HUES64 (cell line): Measurements from ENCODE around the gene CYP4F22. TPM values are rescaled to one million over a fixed set of nuclear protein-coding genes. Genes with fewer than 3 reads are reported as not detected.

Source experiments
- H3K27ac ChIP-seq: 2 replicates; pipeline ENCODE4 v1.7.0; 2013; ENCODE audit warnings: low read depth, low read length, inconsistent platforms
- H3K27me3 ChIP-seq: 2 replicates; pipeline ENCODE4 v1.6.1; 2013; ENCODE audit warnings: mild to moderate bottlenecking, low read length; ENCODE audit not compliant: insufficient read depth
- H3K36me3 ChIP-seq: 2 replicates; pipeline ENCODE4 v1.6.1; 2013; ENCODE audit warnings: mild to moderate bottlenecking, low read length; ENCODE audit not compliant: insufficient read depth
- H3K4me1 ChIP-seq: 2 replicates; pipeline ENCODE4 v1.6.1; 2013; ENCODE audit warnings: mild to moderate bottlenecking, low read length, moderate library complexity; ENCODE audit not compliant: insufficient read depth
- H3K4me3 ChIP-seq: 2 replicates; pipeline ENCODE4 v1.5.1; 2013; ENCODE audit warnings: mild to moderate bottlenecking, low read length, moderate library complexity
- H3K9ac ChIP-seq: 2 replicates; pipeline ENCODE4 v1.6.1; 2013; ENCODE audit warnings: mild to moderate bottlenecking, low read depth, low read length
- H3K9me3 ChIP-seq: 2 replicates; pipeline ENCODE4 v1.6.1; 2013; ENCODE audit warnings: low read depth, low read length; ENCODE audit not compliant: insufficient read depth
- WGBS: fragments of 150-250, 120-280 bp; methylation state at CpG from one replicate; pipeline ENCODE4 v1.1.7; 2013; ENCODE audit warnings: missing lambda C conversion rate; 5-methylcytosine and 5-hydroxymethylcytosine counted together
- polyA plus RNA-seq, 2 experiments: library from polyadenylated mRNA; stranded (reverse); fragments of 50-300 nt; gene quantifications; one replicate each; pipeline ENCODE4 v1.2.3, GENCODE V29; 2013

CYP4F22 gene
- not detected for polyA plus RNA-seq (2013, experiment 1 of 2)
- polyA plus RNA-seq (2013, experiment 2 of 2) = not detected

DNA sequence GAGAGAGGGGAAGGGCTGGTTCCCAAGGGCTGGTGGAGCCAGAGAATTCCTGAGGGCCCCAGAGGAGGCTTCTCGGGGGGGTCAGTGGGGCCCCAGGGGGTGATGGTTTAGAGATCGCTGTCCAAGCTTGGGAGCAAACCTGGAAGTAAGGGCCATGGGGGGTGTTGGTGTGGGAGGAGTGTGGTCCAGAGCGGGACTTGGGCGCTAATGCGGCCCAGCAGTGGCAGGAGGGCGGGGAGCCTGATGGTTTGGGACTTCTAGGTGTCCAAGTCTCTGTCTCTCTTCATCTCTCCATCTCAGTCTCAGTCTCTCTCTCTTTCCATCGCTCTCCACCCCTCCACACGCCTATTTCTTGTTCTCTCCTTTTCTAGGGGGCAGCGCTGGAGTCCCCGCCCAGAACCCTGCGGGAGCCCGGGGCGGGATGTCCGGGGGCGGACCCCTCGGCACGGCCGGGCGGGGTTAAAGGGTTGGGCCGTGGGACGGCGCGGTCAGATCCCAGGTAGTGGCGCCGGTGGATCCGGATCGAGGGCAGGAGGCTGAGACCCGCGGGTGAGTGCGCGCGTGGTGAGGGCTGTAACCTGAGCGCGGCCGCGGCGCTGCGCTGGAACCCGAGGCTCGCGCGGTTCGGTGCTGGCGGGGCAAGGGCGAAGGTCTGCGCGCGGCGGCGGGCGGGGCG, at the start of gene CYP4F22:
TSS of gene CYP4F22 (plus strand) at position 491 of the 676 bp plus-strand sequence. CDS start 16,812 bp downstream, outside the sequence.
- H3K27ac ChIP-seq = no peak within 1 kb of the TSS
- H3K4me3 ChIP-seq = no peak within 1 kb of the TSS
- 91% methylated on average over 52 of the region's 52 CpGs for WGBS

DNA sequence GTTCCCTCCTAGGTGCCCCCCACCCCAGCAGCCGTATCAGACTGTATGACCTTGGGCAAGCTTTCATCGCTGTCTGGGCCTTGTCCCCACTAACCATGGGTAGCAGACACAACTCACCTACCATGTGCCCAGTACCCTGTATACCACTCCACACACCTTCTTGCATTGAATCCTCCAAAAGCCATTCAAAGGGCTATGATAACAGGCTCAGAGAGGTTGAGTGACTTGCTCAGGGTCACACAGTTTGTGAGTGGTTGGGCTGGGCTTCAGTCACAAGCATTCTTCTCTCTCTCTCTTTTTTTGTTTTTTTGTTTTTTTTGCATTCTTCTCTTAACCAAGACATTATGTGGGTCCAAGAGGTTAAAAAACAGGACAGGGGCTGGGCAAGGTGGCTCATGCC, 46.6 kb upstream of the CYP4F22 start:
- WGBS = 84% methylated on average over 2 of the region's 2 CpGs

More for the DNA sequence above, at the start of gene CYP4F22:
- Histone ChIP-seq H3K9ac (no peak within 1 kb of the TSS), H3K36me3 (no peaks in the 10 kb centered on the region), H3K9me3 (peaks cover 71% of the 10 kb centered on the region), H3K4me1 (no peaks in the 10 kb centered on the region), H3K27me3 (no peaks in the 10 kb centered on the region)

DNA sequence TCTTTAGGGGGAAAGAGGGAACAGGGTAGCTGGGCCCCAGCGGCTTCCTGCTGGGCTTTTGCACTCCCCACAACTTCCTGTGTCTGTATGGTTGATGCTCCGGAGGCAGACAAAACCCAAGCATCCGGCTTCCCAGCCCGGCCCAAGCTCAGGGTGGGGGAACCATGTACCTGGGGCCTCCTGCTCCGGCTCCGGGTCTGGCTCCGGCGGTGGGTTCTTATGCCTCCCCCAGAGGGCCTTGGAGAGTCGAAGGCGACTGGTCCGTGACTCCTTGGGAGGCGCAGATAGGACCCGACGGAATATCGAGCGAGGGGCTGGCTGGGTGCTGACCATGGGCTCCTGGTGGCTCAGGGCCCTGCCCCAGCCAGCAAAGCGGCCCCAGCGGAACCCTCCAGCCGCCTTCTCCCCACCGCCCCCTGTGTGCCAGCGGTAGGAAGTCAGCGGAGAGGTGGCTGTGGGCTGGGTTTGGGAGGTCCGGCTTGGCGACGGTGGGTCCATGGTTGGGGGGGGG, 44.4 kb upstream of the CYP4F22 start:
- no peak overlapping the region for H3K27ac ChIP-seq
- H3K9me3 ChIP-seq = no peaks in the 10 kb centered on the region; the same call in 1 of the 2 replicates
- H3K4me1 ChIP-seq = no peaks in the 10 kb centered on the region
- H3K27me3 ChIP-seq = peaks cover 39% of the 10 kb centered on the region
- H3K4me3 ChIP-seq = peak overlapping the region; percentile 7; the same call in 1 of the 2 replicates
- WGBS = 83% methylated on average over 21 of the region's 25 CpGs
- no peaks in the 10 kb centered on the region for H3K36me3 ChIP-seq
- no peak overlapping the region for H3K9ac ChIP-seq

More for the DNA sequence above, 46.6 kb upstream of the CYP4F22 start:
- no peaks in the 10 kb centered on the region for H3K9me3 ChIP-seq
- no peaks in the 10 kb centered on the region for H3K36me3 ChIP-seq
- no peak overlapping the region for H3K9ac ChIP-seq
- H3K27ac ChIP-seq = no peak overlapping the region
- H3K27me3 ChIP-seq = peaks cover 45% of the 10 kb centered on the region
- H3K4me3 ChIP-seq = no peak overlapping the region
- H3K4me1 ChIP-seq = no peaks in the 10 kb centered on the region

DNA sequence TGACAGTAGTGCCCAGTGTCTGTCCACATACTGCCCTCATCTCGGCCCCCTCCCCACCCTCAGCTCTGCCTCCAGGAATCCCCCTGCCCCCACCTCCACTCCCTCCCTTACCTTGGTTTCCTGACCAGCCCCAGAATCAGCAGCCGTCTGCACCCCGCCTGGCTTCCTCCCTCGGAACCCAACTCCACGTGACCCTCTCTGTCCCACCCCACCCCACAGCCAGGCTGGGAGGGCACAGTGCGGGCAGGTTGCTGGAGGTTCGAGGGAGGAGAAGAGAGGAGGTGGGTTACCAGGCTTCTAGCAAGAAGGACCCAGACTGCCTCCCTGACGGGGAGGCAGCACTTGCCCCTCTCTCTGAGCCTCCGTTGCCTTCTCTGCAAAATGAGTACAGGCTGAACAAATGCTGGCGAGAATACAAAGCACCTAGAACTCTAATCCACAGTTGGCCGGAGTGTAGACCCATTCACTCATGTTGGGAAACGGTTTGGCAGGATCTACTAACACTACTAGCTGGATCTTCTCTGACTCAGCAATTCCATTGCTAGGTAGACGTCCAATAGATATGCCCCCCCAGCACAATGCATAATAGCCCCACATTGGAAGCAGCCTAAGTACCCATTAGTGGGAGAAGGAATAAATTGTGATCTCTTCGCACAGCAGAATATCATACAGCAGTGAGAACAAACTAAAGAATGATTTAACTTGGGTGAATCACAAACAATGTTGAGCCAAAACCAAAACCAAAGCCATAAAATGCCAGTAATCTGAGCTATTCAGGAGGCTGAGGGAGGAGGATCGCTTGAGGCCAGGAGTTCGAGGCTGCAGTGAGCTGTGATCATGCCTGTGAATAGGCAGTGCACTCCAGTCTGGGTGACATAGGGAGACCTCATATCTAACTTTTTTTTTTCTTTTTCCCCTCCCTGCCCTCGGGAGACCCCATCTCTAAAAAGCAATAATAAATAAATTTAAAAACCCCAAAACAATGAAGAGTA, 43.6 kb upstream of the CYP4F22 start, which contains the start of gene RASAL3:
TSS of gene RASAL3 (minus strand) at position 151 of the 992 bp plus-strand sequence. CDS start 186 bp downstream, outside the sequence.
- peaks cover 40% of the 10 kb centered on the region for H3K27me3 ChIP-seq
- peak within 1 kb of the TSS; percentile 7; the same call in 1 of the 2 replicates for H3K4me3 ChIP-seq
- H3K9ac ChIP-seq = no peak within 1 kb of the TSS
- no peaks in the 10 kb centered on the region; the same call in none of the 2 replicates for H3K9me3 ChIP-seq
- no peaks in the 10 kb centered on the region for H3K4me1 ChIP-seq
- no peaks in the 10 kb centered on the region for H3K36me3 ChIP-seq
- 74% methylated on average over 16 of the region's 17 CpGs for WGBS
- H3K27ac ChIP-seq = no peak within 1 kb of the TSS

DNA sequence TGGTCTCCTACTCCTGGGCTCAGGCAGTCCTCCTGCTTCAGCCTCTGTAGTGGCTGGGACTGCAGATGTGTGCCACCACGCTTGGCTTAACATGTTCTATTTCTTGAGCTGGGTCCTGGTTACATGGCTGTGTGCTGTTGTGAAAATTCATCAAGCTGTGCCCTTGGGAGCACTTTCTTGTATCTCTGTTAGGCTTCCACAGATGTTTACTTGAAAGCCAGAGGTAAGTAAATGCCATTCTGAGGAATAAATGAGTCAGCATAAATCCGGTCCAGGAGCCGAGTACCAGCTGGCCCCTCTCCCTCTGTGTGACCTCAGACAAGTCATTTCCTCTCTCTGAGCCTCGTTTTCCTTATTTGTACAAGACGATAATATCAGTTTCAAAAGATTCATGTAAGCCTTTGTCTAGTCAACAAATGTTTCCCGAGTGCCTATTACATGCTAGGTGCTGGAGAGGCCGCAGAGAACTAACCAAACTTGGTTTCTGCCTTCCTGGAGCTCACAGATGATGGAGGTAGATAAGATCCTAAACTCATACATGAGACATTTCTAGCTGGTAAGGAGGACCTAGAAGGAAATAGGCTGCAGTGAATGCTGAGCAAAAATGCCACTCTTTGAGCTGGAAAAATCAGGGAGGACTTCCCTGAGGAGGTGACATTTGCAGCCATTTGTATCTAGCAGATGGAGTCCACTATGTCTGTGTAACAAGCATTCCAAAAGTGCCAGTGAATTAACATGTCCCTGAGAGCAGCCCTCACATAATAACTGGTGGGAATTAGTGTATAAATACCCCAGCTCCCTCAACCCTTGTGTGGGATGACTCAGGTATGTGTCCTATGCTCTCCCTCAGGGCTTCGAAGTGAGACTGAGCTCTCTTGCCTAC, 41.2 kb upstream of the CYP4F22 start:
- H3K4me1 ChIP-seq = no peaks in the 10 kb centered on the region
- H3K27ac ChIP-seq = no peak overlapping the region
- no peaks in the 10 kb centered on the region; the same call in none of the 2 replicates for H3K9me3 ChIP-seq
- H3K27me3 ChIP-seq = peaks cover 32% of the 10 kb centered on the region
- 64% methylated on average over 8 of the region's 8 CpGs for WGBS
- no peak overlapping the region for H3K9ac ChIP-seq
- no peak overlapping the region for H3K4me3 ChIP-seq
- no peaks in the 10 kb centered on the region for H3K36me3 ChIP-seq

DNA sequence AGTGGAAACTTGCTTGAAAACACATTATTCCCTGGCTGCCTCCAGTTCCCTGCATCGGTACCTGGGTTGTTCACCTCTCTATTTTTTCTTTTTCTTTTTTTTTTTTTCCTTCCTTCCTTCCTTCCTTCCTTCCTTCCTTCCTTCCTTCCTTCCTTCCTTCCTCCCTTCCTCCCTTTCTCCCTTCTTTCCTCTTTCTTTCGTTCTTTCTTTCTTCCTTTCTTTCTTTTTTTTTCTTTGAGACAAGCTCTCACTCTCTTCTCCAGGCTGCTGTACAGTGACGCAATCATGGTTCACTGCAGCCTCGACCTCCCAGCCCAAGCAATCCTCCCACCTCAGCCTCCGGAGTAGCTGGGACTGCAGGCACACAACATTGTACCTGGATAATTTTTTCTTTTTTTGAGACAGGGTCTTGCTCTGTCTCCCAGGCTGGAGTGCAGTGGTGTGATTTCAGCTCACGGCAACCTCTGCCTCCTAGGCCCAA, 40.6 kb upstream of the CYP4F22 start:
- Histone ChIP-seq H3K9ac (no peak overlapping the region), H3K4me1 (no peaks in the 10 kb centered on the region), H3K27me3 (peaks cover 32% of the 10 kb centered on the region), H3K4me3 (no peak overlapping the region), H3K27ac (no peak overlapping the region), H3K9me3 (peaks cover 5% of the 10 kb centered on the region), H3K36me3 (no peaks in the 10 kb centered on the region)
- 59% methylated on average over 5 of the region's 6 CpGs for WGBS

DNA sequence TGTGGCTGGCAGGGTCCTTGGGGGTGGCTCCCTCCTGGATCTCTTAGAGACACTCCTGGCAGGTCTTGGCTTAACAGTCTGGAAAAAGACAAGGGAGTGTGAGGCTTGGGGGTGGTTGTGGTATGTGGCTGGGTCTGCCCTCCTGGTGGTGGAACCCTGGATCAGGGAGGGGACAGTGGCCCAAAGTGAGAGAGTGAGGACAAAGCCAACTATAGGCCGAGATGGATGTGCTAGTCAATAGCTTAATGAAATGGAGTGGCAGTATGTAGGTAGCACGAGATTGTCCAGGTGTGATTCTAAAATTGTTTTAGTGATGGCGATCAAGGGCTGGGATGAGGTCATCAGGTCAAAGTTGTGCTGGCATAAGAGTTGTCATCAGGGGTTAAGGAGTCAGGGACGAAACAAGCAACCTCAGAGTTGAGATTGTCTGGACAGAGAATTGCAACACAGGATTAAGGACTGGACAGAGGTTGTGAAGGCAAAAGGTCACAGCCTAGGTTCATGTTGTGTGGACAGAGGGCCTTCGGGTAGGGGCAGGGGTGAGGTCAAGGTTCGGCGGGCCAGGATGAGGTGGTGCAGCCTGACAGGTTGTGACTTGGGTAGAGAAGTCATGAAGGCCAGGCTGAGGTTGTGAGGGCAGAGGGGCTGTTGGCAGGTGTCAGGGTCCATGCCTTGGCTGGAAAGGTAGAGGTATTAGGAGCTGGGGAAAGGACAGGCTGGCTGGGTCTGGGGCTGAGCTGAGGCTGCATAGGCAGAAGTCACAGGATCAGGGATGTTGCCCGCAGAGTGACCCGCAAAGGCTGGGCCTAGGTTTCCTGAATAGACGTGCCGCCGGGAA, 39.4 kb upstream of the CYP4F22 start:
- Histone ChIP-seq H3K9me3 (peaks cover 13% of the 10 kb centered on the region), H3K4me3 (peak overlapping the region; percentile 43; the same call in 1 of the 2 replicates), H3K27ac (no peak overlapping the region), H3K27me3 (peaks cover 32% of the 10 kb centered on the region), H3K9ac (no peak overlapping the region; the same call in 1 of the 2 replicates), H3K4me1 (no peaks in the 10 kb centered on the region), H3K36me3 (no peaks in the 10 kb centered on the region)
- 79% methylated on average over 12 of the region's 12 CpGs for WGBS

DNA sequence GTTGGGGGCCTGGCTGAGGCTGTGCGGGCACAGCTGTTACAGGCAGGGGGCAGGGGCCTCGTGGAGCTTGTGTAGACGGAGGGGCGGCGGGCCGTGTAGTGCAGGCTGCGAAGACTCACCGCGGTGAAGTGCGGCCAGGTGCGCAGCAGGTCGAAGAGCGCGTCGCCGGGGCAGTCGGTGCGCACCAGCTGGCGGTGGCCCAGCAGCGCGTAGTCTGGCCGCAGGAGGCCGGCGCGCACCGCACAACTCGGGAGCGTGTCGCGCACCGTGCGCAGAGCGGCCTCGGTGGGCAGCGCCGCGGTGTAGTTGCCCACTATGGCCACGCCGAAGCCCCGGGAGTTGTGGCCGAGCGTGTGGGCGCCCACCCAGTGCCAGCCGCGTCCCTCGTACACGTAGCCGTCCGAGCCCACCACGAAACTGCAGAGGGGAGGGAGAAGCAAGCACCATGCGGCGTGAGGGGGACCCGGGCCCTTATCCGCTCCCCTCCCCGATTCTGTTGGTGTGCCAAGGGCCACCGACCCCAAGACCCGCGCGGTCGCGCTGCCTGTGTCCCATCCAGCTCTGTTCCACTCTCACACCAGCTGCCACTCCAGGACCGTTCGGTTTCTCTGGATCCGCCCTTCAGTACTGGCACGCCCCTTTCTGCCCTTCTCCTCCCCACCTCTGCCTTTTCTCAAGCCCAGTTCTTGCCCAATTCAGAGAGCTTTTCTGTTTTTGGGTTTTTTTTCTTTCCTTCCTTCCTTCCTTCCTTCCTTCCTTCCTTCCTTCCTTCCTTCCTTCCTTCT, 38.6 kb upstream of the CYP4F22 start:
- WGBS = 53% methylated on average over 65 of the region's 65 CpGs
- Histone ChIP-seq H3K36me3 (no peaks in the 10 kb centered on the region), H3K4me1 (no peaks in the 10 kb centered on the region), H3K4me3 (peak overlapping the region; percentile 43), H3K27me3 (peaks cover 31% of the 10 kb centered on the region), H3K9ac (no peak overlapping the region; the same call in 1 of the 2 replicates), H3K9me3 (peaks cover 18% of the 10 kb centered on the region), H3K27ac (no peak overlapping the region)

DNA sequence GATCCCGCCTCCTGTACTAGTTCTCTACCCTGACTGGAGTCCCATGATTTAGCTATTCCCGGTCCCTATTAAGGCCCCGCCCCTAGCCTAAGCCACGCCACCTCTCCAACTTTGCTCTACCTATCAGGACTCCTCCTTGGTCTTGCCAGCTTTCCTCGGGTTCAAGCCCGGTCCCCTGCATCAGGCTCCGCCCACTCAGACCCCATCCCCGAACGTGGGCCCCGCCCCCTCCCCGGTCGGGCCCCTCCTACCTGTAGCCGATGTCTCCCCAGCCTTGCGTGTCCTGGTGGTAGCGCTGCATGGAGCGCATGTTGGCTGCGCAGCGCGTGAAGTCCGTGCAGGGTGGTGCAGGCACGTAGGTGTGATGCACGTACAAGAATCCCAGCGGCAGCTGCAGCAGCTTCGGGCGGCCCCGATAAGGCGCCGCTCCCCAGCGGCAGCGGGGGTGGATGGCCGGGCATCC, 36.7 kb upstream of the CYP4F22 start:
- Histone ChIP-seq H3K9me3 (peaks cover 36% of the 10 kb centered on the region), H3K9ac (no peak overlapping the region), H3K4me3 (no peak overlapping the region), H3K36me3 (no peaks in the 10 kb centered on the region), H3K27me3 (peaks cover 29% of the 10 kb centered on the region), H3K4me1 (no peaks in the 10 kb centered on the region), H3K27ac (no peak overlapping the region)
- WGBS = 90% methylated on average over 31 of the region's 31 CpGs
